Measurements from ENCODE around the gene IFNG.

Gene IFNG

GRCh38 chr12:68114606-68115005 is 44.9 kb downstream of the IFNG start:
- DNase-seq: no peak

GRCh38 chr12:68113644-68114043 is 45.9 kb downstream of the IFNG start:
- peak; percentile 17 for DNase-seq

- no peak for DNase-seq
These were observed 47.5 kb downstream of the IFNG start for GRCh38 chr12:68111995-68112394.

- DNase-seq: no peak
These were observed 49.9 kb downstream of the IFNG start for GRCh38 chr12:68109444-68110217.

- DNase-seq: no peak
These were observed 50.5 kb downstream of the IFNG start for GRCh38 chr12:68109001-68109400.

GRCh38 chr12:68106660-68107059 is 52.9 kb downstream of the IFNG start:
- DNase-seq: no peak

- no peak for DNase-seq
These were observed 53.4 kb downstream of the IFNG start for GRCh38 chr12:68106160-68106559.
